T-cell (primary cell): ENCODE results near the gene GTF2A1. TPM values are rescaled to one million over a fixed set of nuclear protein-coding genes. Genes with fewer than 3 reads are reported as not detected.
"Not testable (repeated sequence)": the region's sequence is repeated elsewhere in the genome, so short reads cannot be mapped to it uniquely, and the experiment has no call there.

Experiments
- ATAC-seq, 4 experiments: fragments of 200-7000 bp in 3 of 4; fragments of 150-1000 bp in 1 of 4; cut with Tn5 transposase; replicated peaks in 1 of 4; 1 replicate in 3 of 4; 2 replicates in 1 of 4; pipeline ENCODE4 v1.10.0; 2021; ENCODE audit warnings: moderate library complexity in 3 of 4, mild to moderate bottlenecking in 2 of 4, moderate number of reproducible peaks in 1 of 4
- CTCF ChIA-PET, 2 donors: fragments of 300-600 bp; sonication (Branson Sonifier 250); formaldehyde crosslinking; loops; one replicate each; lab custom pipeline; 2022; ENCODE audit warnings: antibody characterized with exemption in 2 of 2; lab: Charles Lee
- POLR2A ChIA-PET, 2 donors: fragments of 300-600 bp; sonication (Branson Sonifier 250); formaldehyde crosslinking; loops; one replicate each; lab custom pipeline; 2022; ENCODE audit warnings: antibody characterized with exemption in 2 of 2; lab: Charles Lee
- DNase-seq, 35 experiments: peaks; one replicate each; pipeline versions ENCODE4 v3.0.0 to v3.0.0-alpha.2; 2013 to 2023
- H3K27ac ChIP-seq: one replicate; pipeline ENCODE4 v1.5.1; 2013; ENCODE audit warnings: low read length
- H3K27me3 ChIP-seq, 2 experiments: replicated peaks in 1 of 2; 1 replicate in 1 of 2; 2 replicates in 1 of 2; pipeline versions ENCODE4 v1.6.1 to v1.7.0; 2013; ENCODE audit warnings: low read length in 1 of 2, mixed read lengths in 1 of 2; ENCODE audit not compliant: control insufficient read depth in 2 of 2, insufficient read depth in 2 of 2; ENCODE audit errors: extremely low read depth in 1 of 2
- H3K36me3 ChIP-seq, 2 donors: 1 replicate in 1 of 2; 2 replicates in 1 of 2; pipeline versions ENCODE4 v1.6.1 to v1.7.0; 2013; ENCODE audit warnings: low read length in 1 of 2; ENCODE audit not compliant: control insufficient read depth in 2 of 2, insufficient read depth in 1 of 2; ENCODE audit errors: extremely low read depth in 1 of 2
- H3K4me1 ChIP-seq, 2 experiments: 1 replicate in 1 of 2; 2 replicates in 1 of 2; pipeline versions ENCODE4 v1.6.1 to v1.7.0; 2013; ENCODE audit warnings: low read length in 2 of 2, mixed read lengths in 1 of 2; ENCODE audit not compliant: insufficient read depth in 2 of 2, control insufficient read depth in 1 of 2; ENCODE audit errors: extremely low read depth in 1 of 2
- H3K4me3 ChIP-seq, 2 donors: 1 replicate in 1 of 2; 2 replicates in 1 of 2; pipeline versions ENCODE4 v1.5.1 to v1.7.0; 2013; ENCODE audit warnings: mild to moderate bottlenecking in 2 of 2, low read length in 1 of 2, moderate library complexity in 1 of 2; ENCODE audit not compliant: control insufficient read depth in 1 of 2; ENCODE audit errors: extremely low read depth in 1 of 2
- H3K9me3 ChIP-seq: 2 replicates; pipeline ENCODE4 v1.7.0; 2013
- H3K27ac Mint-ChIP-seq, 2 donors: one replicate each; pipeline ENCODE4 v1.8.0; 2020 to 2021; ENCODE audit warnings: mild to moderate bottlenecking in 2 of 2, mixed read lengths in 2 of 2
- H3K27me3 Mint-ChIP-seq, 2 donors: one replicate each; pipeline ENCODE4 v1.8.0; 2021 to 2022; ENCODE audit warnings: mixed read lengths in 2 of 2
- H3K36me3 Mint-ChIP-seq: one replicate; pipeline ENCODE4 v1.8.0; 2021; ENCODE audit warnings: mixed read lengths
- H3K4me1 Mint-ChIP-seq, 3 donors: one replicate each; pipeline ENCODE4 v1.8.0; 2020 to 2022; ENCODE audit warnings: mixed read lengths in 3 of 3, mild to moderate bottlenecking in 1 of 3
- H3K4me3 Mint-ChIP-seq, 3 donors: one replicate each; pipeline ENCODE4 v1.8.0; 2020 to 2022; ENCODE audit warnings: mild to moderate bottlenecking in 3 of 3, mixed read lengths in 3 of 3, moderate library complexity in 3 of 3
- H3K9me3 Mint-ChIP-seq, 3 donors: one replicate each; pipeline ENCODE4 v1.8.0; 2020 to 2022; ENCODE audit warnings: mixed read lengths in 3 of 3
- WGBS: methylation state at CpG from one replicate; pipeline ENCODE4 v1.1.5; 2013; ENCODE audit warnings: missing lambda C conversion rate; ENCODE audit not compliant: insufficient coverage; 5-methylcytosine and 5-hydroxymethylcytosine counted together
- total RNA-seq, 35 experiments: library from RNA in 6 of 35; stranded (reverse) in 6 of 35; fragments of 120-200 nt in 1 of 35; gene quantifications; one replicate each; pipeline versions ENCODE4 v1.2.1 to v1.2.4 and lab custom pipeline; 2013 to 2026

GTF2A1 gene
- total RNA-seq, 5 donors from 2014 or later (not counting 1 experiment from before 2014, with no cell fraction given), result 21.2 to 34.1 (median 29.3) TPM

DNA sequence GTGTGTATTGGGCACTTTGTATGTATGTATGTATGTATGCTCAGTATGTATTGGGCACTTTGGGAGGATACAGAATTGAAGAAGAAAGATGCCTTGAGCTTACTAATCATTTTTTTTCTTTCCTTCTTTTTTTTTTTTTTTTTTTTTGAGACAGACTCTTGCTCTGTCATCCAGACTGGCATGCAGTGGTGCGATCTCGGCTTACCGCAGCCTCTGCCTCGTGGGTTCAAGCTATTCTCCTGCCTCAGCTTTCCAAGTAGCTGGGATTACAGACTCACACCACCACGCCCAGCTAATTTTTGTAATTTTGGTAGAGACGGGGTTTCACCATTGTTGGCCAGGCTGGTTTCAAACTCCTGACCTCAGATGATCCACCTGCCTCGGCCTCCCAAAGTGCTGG lies 3.0 kb upstream of the GTF2A1 start:
- DNase-seq, H3K4me1 ChIP-seq, H3K4me3 ChIP-seq, H3K4me3 Mint-ChIP-seq, H3K27me3 Mint-ChIP-seq, H3K27me3 ChIP-seq, H3K9me3 ChIP-seq, H3K27ac ChIP-seq, ATAC-seq, H3K27ac Mint-ChIP-seq, H3K9me3 Mint-ChIP-seq, H3K36me3 Mint-ChIP-seq, H3K36me3 ChIP-seq: not testable (repeated sequence)
- ChIA-PET POLR2A (interaction anchor here (0.6 to 0.9 kb wide), 2 partner anchors 11 to 124 kb away, joined by 3 to 10 read pairs; no protein-coding TSS in a partner anchor), CTCF (interaction anchor here (0.6 to 1.6 kb wide), 5 partner anchors 45 to 241 kb away, joined by 3 to 6 read pairs (median 3); no protein-coding TSS in a partner anchor)
- peaks cover 11 to 18% (median 13%) of the 10 kb centered on the region in 3 donors for H3K4me1 Mint-ChIP-seq
- WGBS, result no CpG with 5 or more reads among the region's 7 CpGs

DNA sequence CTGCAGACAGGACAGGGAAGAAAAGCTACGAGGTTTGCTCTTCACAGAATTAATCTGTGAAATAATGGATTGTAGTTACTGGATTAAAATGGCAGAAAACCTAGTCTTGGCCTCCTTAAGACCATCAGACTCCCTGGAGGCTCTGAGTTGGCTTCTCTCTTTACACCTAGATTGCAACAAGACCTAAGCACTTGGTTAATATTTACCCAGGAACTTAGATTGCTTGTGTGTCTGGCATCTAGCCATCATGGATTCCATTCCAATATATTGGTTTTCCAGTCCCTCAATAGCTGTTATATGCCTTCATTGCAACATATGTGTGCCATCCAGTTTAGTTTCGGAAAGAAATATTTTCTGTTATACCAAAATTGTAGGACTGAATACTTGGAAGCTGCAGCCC lies 1.9 kb upstream of the GTF2A1 start:
- POLR2A ChIA-PET, result no interaction called here
- Histone ChIP-seq H3K27ac (no peak overlapping the region), H3K4me3 (no peak overlapping the region), H3K36me3 (no peaks in the 10 kb centered on the region), H3K9me3 (no peaks in the 10 kb centered on the region), H3K27me3 (no peaks in the 10 kb centered on the region), H3K4me1 (peaks cover 8 to 16% of the 10 kb centered on the region in 2 experiments)
- Mint-ChIP-seq H3K27ac (peak overlapping the region in 1 of 2 donors; percentile 77), H3K4me3 (no peak overlapping the region), H3K27me3 (no peaks in the 10 kb centered on the region), H3K36me3 (no peaks in the 10 kb centered on the region), H3K4me1 (peaks cover 21 to 29% (median 24%) of the 10 kb centered on the region in 3 donors), H3K9me3 (no peaks in the 10 kb centered on the region)
- ATAC-seq (no peak), DNase-seq (no peak)
- no CpG with 5 or more reads among the region's 2 CpGs for WGBS
- CTCF ChIA-PET, result interaction anchor here in 1 of 2 donors (0.6 to 1.6 kb wide), 3 partner anchors 9 to 242 kb away, joined by 3 to 6 read pairs (median 3); no protein-coding TSS in a partner anchor

DNA sequence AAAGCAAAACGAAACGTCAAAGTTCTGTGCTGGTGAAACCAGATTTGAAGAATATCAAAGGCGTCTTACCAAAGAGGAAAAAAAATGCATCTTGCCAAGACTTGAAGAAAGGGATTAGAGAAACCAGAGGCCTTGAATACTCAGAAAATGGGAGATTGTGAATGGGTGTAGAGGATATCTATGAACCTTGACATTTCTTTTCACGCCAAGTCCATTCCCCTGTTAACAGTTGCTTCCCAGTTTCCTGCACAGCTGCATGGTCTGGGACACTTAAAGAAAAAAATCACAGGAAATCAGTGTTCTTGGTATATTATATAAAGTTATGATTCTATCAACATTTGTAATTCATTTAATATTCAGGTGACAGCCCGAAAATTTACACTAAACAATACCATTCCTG lies 1.4 kb upstream of the GTF2A1 start:
- no peaks in the 10 kb centered on the region for H3K9me3 ChIP-seq
- peak overlapping the region; percentile 94 for H3K4me3 Mint-ChIP-seq
- H3K27me3 Mint-ChIP-seq, result no peaks in the 10 kb centered on the region
- H3K4me1 ChIP-seq, result peaks cover 12 to 16% of the 10 kb centered on the region in 2 experiments
- CTCF ChIA-PET, result interaction anchor here in 1 of 2 donors (0.6 to 1.6 kb wide), 3 partner anchors 9 to 242 kb away, joined by 3 to 6 read pairs (median 3); no protein-coding TSS in a partner anchor
- peak overlapping the region; percentile 99 for H3K27ac Mint-ChIP-seq
- peaks cover 26 to 33% (median 29%) of the 10 kb centered on the region in 3 donors for H3K4me1 Mint-ChIP-seq
- 96% methylated on average over 3 of the region's 5 CpGs for WGBS
- no peak overlapping the region for H3K4me3 ChIP-seq
- no peaks in the 10 kb centered on the region for H3K9me3 Mint-ChIP-seq
- H3K27ac ChIP-seq, result peak overlapping the region; percentile 99
- no peaks in the 10 kb centered on the region for H3K36me3 ChIP-seq
- DNase-seq (no peak), ATAC-seq (no peak)
- H3K27me3 ChIP-seq, result no peaks in the 10 kb centered on the region
- H3K36me3 Mint-ChIP-seq, result no peaks in the 10 kb centered on the region
- POLR2A ChIA-PET, result no interaction called here

DNA sequence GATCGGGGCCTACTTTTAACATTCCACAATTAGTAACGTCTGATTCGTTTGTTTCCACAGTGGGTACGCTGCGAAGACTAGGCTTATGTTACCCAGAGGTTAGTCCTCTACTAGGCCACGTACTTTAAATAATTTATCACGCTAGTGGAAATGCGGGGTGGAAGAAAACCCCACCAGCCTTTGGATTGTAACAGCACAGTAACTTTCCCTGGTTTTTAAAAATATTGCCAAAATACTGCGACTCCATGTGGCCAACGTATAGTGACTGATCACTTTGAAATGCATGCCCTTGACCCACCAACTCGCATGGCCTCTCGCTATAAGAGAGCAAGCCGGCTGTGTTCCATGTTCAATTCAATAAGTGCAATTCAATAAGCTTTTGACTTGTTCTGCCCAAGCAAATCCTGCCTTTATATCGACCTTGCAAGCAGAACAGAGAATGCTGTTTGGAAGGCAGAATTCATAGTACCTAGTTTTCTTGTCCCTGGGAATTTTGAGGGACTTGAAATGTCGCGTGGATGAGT lies 882 bp upstream of the GTF2A1 start:
- CTCF ChIA-PET, result interaction anchor here in 1 of 2 donors (1.2 to 1.5 kb wide), 2 partner anchors 30 to 52 kb away, joined by 3 to 9 read pairs; no protein-coding TSS in a partner anchor
- Histone ChIP-seq H3K9me3 (no peaks in the 10 kb centered on the region), H3K4me3 (peak overlapping the region; percentile 83 to 95), H3K36me3 (no peaks in the 10 kb centered on the region), H3K4me1 (peaks cover 12 to 16% of the 10 kb centered on the region in 2 experiments), H3K27ac (peak overlapping the region; percentile 99), H3K27me3 (no peaks in the 10 kb centered on the region)
- ATAC-seq (no peak), DNase-seq (no peak)
- Mint-ChIP-seq H3K27me3 (no peaks in the 10 kb centered on the region), H3K36me3 (peaks cover 3% of the 10 kb centered on the region), H3K27ac (peak overlapping the region; percentile 99), H3K4me3 (peak overlapping the region; percentile 94), H3K9me3 (no peaks in the 10 kb centered on the region), H3K4me1 (peaks cover 31 to 37% (median 33%) of the 10 kb centered on the region in 3 donors)
- 65% methylated on average over 13 of the region's 16 CpGs for WGBS
- POLR2A ChIA-PET, result interaction anchor here (0.6 to 1.8 kb wide), 7 partner anchors 33 to 312 kb away, joined by 3 to 12 read pairs (median 5); partner anchors contain the start of gene SEL1L (in 1 of the 2)

DNA sequence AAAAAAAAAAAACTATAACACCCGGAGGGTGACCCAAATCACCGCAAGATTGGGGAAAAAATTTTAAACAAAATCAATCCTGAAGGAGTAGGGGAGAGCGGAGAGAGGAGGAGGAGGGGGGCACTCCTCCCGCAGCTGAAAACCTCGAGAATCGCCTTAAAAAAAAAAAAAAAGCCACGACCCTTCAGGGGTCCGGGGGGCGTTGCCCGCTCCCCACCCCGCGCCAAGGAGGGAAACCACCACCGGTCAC lies 254 bp downstream of the GTF2A1 start:
- Mint-ChIP-seq H3K27ac (peak overlapping the region; percentile 98 to 99), H3K27me3 (no peaks in the 10 kb centered on the region), H3K4me3 (peak overlapping the region; percentile 94), H3K9me3 (no peaks in the 10 kb centered on the region), H3K4me1 (peaks cover 38 to 47% (median 39%) of the 10 kb centered on the region in 3 donors), H3K36me3 (peaks cover 11% of the 10 kb centered on the region)
- DNase-seq (no peak), ATAC-seq (no peak)
- peaks cover 12 to 16% of the 10 kb centered on the region in 2 experiments for H3K4me1 ChIP-seq
- WGBS, result 0% methylated on average over 7 of the region's 13 CpGs
- peak overlapping the region; percentile 95 for H3K27ac ChIP-seq
- peak overlapping the region; percentile 95 to 99 for H3K4me3 ChIP-seq
- ChIA-PET CTCF (interaction anchor here in 1 of 2 donors (0.5 to 1.2 kb wide), 3 partner anchors 49 to 279 kb away, joined by 3 to 4 read pairs (median 3); partner anchors contain the start of gene CEP128), POLR2A (interaction anchor here (0.6 to 1.8 kb wide), 6 partner anchors 24 to 313 kb away, joined by 3 to 12 read pairs (median 7); partner anchors contain the start of gene SEL1L (in 1 of the 2))
- H3K9me3 ChIP-seq, result no peaks in the 10 kb centered on the region
- peaks cover 0 to 7% of the 10 kb centered on the region in 2 donors for H3K36me3 ChIP-seq
- H3K27me3 ChIP-seq, result no peaks in the 10 kb centered on the region

DNA sequence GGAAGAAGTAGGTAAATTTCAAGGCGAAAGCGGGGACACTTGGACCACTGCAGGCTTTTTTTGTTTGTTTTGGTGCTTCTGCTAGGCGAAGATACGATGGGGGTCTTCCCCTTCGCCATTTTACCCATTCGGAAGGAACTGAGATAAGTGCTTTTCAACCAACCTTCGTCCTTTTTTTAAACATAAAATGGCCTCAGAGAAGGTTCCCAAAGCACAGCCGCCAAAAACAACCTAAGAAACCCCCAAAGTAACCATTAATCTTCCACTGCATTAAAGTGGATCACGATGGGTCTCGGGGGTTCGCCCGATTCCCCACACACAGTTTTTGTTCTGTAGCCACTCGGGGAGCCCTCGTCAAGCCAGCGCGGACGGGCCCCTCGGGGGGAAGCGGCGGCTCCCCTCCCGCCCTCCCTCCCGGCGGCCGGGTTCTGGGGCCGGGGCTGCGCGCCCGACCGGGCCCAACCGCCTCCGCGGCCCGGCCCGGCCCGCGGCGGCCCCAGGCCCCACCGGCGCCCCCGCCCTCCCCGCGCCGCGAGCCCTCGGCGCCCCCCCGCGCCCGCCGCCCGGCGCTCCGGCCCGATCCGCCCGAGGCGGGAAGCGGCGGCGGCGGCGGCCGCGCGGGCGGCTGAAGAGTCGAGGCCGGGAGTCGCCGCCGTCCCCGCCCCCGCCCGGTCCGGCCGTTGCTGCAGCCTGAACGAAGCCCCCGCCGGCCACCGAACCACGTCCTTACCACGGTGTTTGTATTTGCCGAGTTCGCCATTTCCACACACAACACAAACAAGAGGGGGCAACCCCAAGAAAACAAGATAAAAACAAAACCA lies 790 bp downstream of the GTF2A1 start:
- H3K36me3 Mint-ChIP-seq, result peaks cover 15% of the 10 kb centered on the region
- peak; percentile 7 to 13 (median 10) for ATAC-seq
- H3K27me3 Mint-ChIP-seq, result no peaks in the 10 kb centered on the region
- H3K27ac Mint-ChIP-seq, result peak overlapping the region; percentile 99
- peak in 34 of 35 experiments; percentile 19 to 77 (median 40) for DNase-seq
- no peaks in the 10 kb centered on the region for H3K9me3 ChIP-seq
- peak overlapping the region; percentile 95 for H3K27ac ChIP-seq
- peaks cover 0 to 12% of the 10 kb centered on the region in 2 donors for H3K36me3 ChIP-seq
- peak overlapping the region; percentile 95 to 99 for H3K4me3 ChIP-seq
- WGBS, result 0% methylated on average over 53 of the region's 84 CpGs
- peaks cover 42 to 48% (median 43%) of the 10 kb centered on the region in 3 donors for H3K4me1 Mint-ChIP-seq
- CTCF ChIA-PET, result interaction anchor here (0.5 to 1.4 kb wide), 6 partner anchors 28 to 314 kb away, joined by 3 to 13 read pairs (median 4); partner anchors contain the start of genes CEP128 (in 1 of the 2) and SEL1L (in 1 of the 2)
- no peaks in the 10 kb centered on the region for H3K27me3 ChIP-seq
- POLR2A ChIA-PET, result interaction anchor here (0.6 to 1.8 kb wide), 10 partner anchors 24 to 314 kb away, joined by 3 to 13 read pairs (median 4); partner anchors contain the start of gene SEL1L (in 1 of the 2)
- no peaks in the 10 kb centered on the region for H3K9me3 Mint-ChIP-seq
- peaks cover 12 to 16% of the 10 kb centered on the region in 2 experiments for H3K4me1 ChIP-seq
- H3K4me3 Mint-ChIP-seq, result peak overlapping the region; percentile 94 to 100 (median 98)
